Mesenchymal stem cell (in vitro differentiated cells and primary cell): ENCODE results near the gene ATG7.

ENCODE experiments used
- DNase-seq: peaks from one replicate; pipeline ENCODE4 v3.0.0-alpha.2; 2013
- H2AFZ ChIP-seq: one replicate; pipeline ENCODE4 v1.6.1; 2013; ENCODE audit warnings: low read depth, mild to moderate bottlenecking, control low read depth, inconsistent platforms, low read length, moderate library complexity
- H2AK5ac ChIP-seq: 2 replicates; pipeline ENCODE4 v1.6.1; 2013; ENCODE audit warnings: low read length, moderate library complexity, mild to moderate bottlenecking, inconsistent platforms; ENCODE audit not compliant: severe bottlenecking
- H2BK120ac ChIP-seq: one replicate; pipeline ENCODE4 v1.6.1; 2013; ENCODE audit warnings: low read depth, mild to moderate bottlenecking, inconsistent platforms, low read length, moderate library complexity
- H2BK12ac ChIP-seq, 2 experiments: one replicate each; pipeline ENCODE4 v1.6.1; 2013; ENCODE audit warnings: inconsistent platforms in 2 of 2, low read length in 2 of 2, mild to moderate bottlenecking in 2 of 2, moderate library complexity in 2 of 2, control low read depth in 1 of 2
- H2BK15ac ChIP-seq: one replicate; pipeline ENCODE4 v1.6.1; 2013; ENCODE audit warnings: mild to moderate bottlenecking, low read depth, inconsistent platforms; ENCODE audit not compliant: poor library complexity, severe bottlenecking
- H2BK5ac ChIP-seq: 2 replicates; pipeline ENCODE4 v1.6.1; 2013; ENCODE audit warnings: low read depth, mild to moderate bottlenecking, low read length, control low read depth, inconsistent platforms; ENCODE audit not compliant: poor library complexity, severe bottlenecking
- H3K14ac ChIP-seq, 2 experiments: one replicate each; pipeline ENCODE4 v1.6.1; 2013; ENCODE audit warnings: inconsistent platforms in 2 of 2, low read length in 2 of 2, control low read depth in 1 of 2, mild to moderate bottlenecking in 1 of 2, moderate library complexity in 1 of 2
- H3K18ac ChIP-seq, 2 experiments: one replicate each; pipeline ENCODE4 v1.6.1; 2013; ENCODE audit warnings: inconsistent platforms in 2 of 2, low read length in 2 of 2, control low read depth in 1 of 2, low read depth in 1 of 2, mild to moderate bottlenecking in 1 of 2
- H3K23ac ChIP-seq, 2 experiments: one replicate each; pipeline ENCODE4 v1.6.1; 2013; ENCODE audit warnings: inconsistent platforms in 2 of 2, low read length in 2 of 2, mild to moderate bottlenecking in 2 of 2, moderate library complexity in 2 of 2, control low read depth in 1 of 2
- H3K27ac ChIP-seq: 2 replicates; pipeline ENCODE4 v1.5.1; 2013; ENCODE audit warnings: mild to moderate bottlenecking, moderate library complexity, low read length, control low read depth, inconsistent platforms; ENCODE audit not compliant: poor library complexity, severe bottlenecking
- H3K27me3 ChIP-seq, 2 experiments: 2 replicates each; pipeline versions ENCODE4 v1.6.1 to v1.7.0; 2013; ENCODE audit warnings: low read length in 2 of 2, mild to moderate bottlenecking in 2 of 2, moderate library complexity in 2 of 2, control low read depth in 1 of 2, inconsistent platforms in 1 of 2; ENCODE audit not compliant: control insufficient read depth in 1 of 2, insufficient read depth in 1 of 2
- H3K36me3 ChIP-seq, 2 experiments: 2 replicates each; pipeline versions ENCODE4 v1.6.1 to v1.7.0; 2013; ENCODE audit warnings: low read length in 2 of 2, control low read depth in 1 of 2, inconsistent platforms in 1 of 2, low read depth in 1 of 2, mild to moderate bottlenecking in 1 of 2; ENCODE audit not compliant: insufficient read depth in 2 of 2, control insufficient read depth in 1 of 2
- H3K4ac ChIP-seq, 2 experiments: one replicate each; pipeline ENCODE4 v1.6.1; 2013; ENCODE audit warnings: inconsistent platforms in 2 of 2, low read length in 2 of 2, mild to moderate bottlenecking in 2 of 2, moderate library complexity in 2 of 2, control low read depth in 1 of 2, low read depth in 1 of 2
- H3K4me1 ChIP-seq: 2 replicates; pipeline ENCODE4 v1.6.1; 2013; ENCODE audit warnings: low read depth, low read length, control low read depth; ENCODE audit not compliant: control insufficient read depth, insufficient read depth
- H3K4me2 ChIP-seq: 2 replicates; pipeline ENCODE4 v1.6.1; 2013; ENCODE audit warnings: low read length, mild to moderate bottlenecking, inconsistent platforms; ENCODE audit not compliant: poor library complexity, severe bottlenecking
- H3K4me3 ChIP-seq, 2 experiments: 2 replicates each; pipeline versions ENCODE4 v1.5.1 to v1.7.0; 2013; ENCODE audit warnings: low read length in 2 of 2, mild to moderate bottlenecking in 2 of 2, control low read depth in 1 of 2, low read depth in 1 of 2; ENCODE audit not compliant: insufficient read depth in 1 of 2
- H3K79me1 ChIP-seq: replicated peaks from 2 replicates; pipeline ENCODE4 v1.6.1; 2013; ENCODE audit warnings: mild to moderate bottlenecking, control low read depth, low read length, inconsistent platforms; ENCODE audit not compliant: poor library complexity, severe bottlenecking
- H3K9ac ChIP-seq: 2 replicates; pipeline ENCODE4 v1.7.0; 2013; ENCODE audit warnings: mild to moderate bottlenecking, low read length, moderate library complexity
- H3K9me3 ChIP-seq: 2 replicates; pipeline ENCODE4 v1.7.0; 2013; ENCODE audit warnings: mild to moderate bottlenecking, low read length; ENCODE audit not compliant: control insufficient read depth
- H4K8ac ChIP-seq: one replicate; pipeline ENCODE4 v1.6.1; 2013; ENCODE audit warnings: inconsistent platforms, mild to moderate bottlenecking, low read length, moderate library complexity
- H4K91ac ChIP-seq: one replicate; pipeline ENCODE4 v1.6.1; 2013; ENCODE audit warnings: mild to moderate bottlenecking, low read length, inconsistent platforms
- WGBS: methylation state at CpG from one replicate; pipeline ENCODE4 v1.1.7; 2013; ENCODE audit warnings: mixed read lengths; 5-methylcytosine and 5-hydroxymethylcytosine counted together

The ATG7 gene

GRCh38 chr3:11583638-11584046, 311.4 kb downstream of the ATG7 start:
- Histone ChIP-seq H2BK15ac (no peak overlapping the region), H3K27ac (no peak overlapping the region), H3K4me2 (no peak overlapping the region), H3K36me3 (peaks cover 9 to 21% of the 10 kb centered on the region in 2 experiments), H3K4me3 (no peak overlapping the region), H4K8ac (peak overlapping the region; percentile 66), H3K9ac (peak overlapping the region; percentile 70), H2BK12ac (peak overlapping the region in 1 of 2 experiments; percentile 84), H3K79me1 (no peaks in the 10 kb centered on the region), H3K9me3 (no peaks in the 10 kb centered on the region), H3K27me3 (no peaks in the 10 kb centered on the region), H2AFZ (no peak overlapping the region), H3K23ac (peak overlapping the region in 1 of 2 experiments; percentile 50), H3K4me1 (peaks cover 25% of the 10 kb centered on the region), H2AK5ac (peak overlapping the region; percentile 23), H4K91ac (no peak overlapping the region), H3K14ac (peak overlapping the region in 1 of 2 experiments; percentile 48), H2BK120ac (no peak overlapping the region), H3K4ac (peak overlapping the region in 1 of 2 experiments; percentile 57), H2BK5ac (no peak overlapping the region), H3K18ac (peak overlapping the region; percentile 46 to 68)
- 66% methylated on average over 8 of the region's 10 CpGs for WGBS
- DNase-seq: no peak

DNA sequence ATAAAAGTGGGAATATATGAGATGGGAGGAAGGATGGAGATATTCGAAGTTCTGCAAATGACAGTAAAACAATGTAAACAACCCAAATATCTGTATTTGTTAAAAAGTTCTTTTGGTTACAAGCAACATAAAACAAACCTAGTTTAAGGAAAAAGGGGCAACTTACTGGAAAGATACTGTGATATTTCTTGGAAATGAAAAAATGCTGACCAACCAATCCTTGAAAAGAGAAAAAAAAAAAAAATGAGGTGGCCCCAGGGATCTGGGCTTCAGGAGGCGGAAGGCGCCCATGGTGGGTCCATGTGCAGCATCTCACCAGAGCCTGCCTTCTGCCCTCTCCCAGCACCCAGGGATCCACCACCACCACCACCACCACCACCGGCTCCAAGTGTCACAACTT, 312.4 kb downstream of the ATG7 start:
- H3K9me3 ChIP-seq: no peaks in the 10 kb centered on the region
- H3K4ac ChIP-seq: no peak overlapping the region
- no peak overlapping the region for H2AK5ac ChIP-seq
- H3K18ac ChIP-seq: no peak overlapping the region
- H3K14ac ChIP-seq: no peak overlapping the region
- peaks cover 9 to 21% of the 10 kb centered on the region in 2 experiments for H3K36me3 ChIP-seq
- no peak overlapping the region for H3K4me2 ChIP-seq
- H2AFZ ChIP-seq: no peak overlapping the region
- no peak overlapping the region for H3K9ac ChIP-seq
- H3K4me3 ChIP-seq: no peak overlapping the region
- no peaks in the 10 kb centered on the region for H3K27me3 ChIP-seq
- no peak overlapping the region for H2BK5ac ChIP-seq
- no peak for DNase-seq
- no peak overlapping the region for H4K91ac ChIP-seq
- H4K8ac ChIP-seq: no peak overlapping the region
- WGBS: 96% methylated on average over 3 of the region's 4 CpGs
- no peaks in the 10 kb centered on the region for H3K79me1 ChIP-seq
- H3K4me1 ChIP-seq: peaks cover 25% of the 10 kb centered on the region
- no peak overlapping the region for H3K23ac ChIP-seq
- no peak overlapping the region for H2BK120ac ChIP-seq
- no peak overlapping the region for H2BK12ac ChIP-seq
- no peak overlapping the region for H2BK15ac ChIP-seq
- no peak overlapping the region for H3K27ac ChIP-seq

DNA sequence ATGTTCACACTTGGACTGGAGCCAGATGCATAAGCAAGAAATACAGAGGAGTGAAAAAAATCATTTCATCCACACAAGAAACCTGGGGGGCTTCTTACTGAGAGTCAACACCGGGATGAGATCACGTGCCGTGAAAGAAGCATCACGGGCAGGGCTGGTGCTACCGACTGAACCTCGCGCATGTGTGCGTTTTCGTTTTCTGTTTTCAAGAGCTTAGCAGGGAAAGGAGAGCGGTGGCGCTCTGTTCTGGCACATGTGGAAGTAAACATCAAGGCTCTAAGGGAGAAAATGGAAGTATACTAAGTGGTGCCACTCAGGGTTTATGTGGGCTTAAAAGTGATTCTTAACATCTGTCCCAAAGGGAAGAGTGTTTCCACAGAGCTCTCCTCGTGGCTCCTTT, 315.6 kb downstream of the ATG7 start:
- no peak overlapping the region for H2AK5ac ChIP-seq
- no peak overlapping the region for H4K91ac ChIP-seq
- H3K4me1 ChIP-seq: peaks cover 33% of the 10 kb centered on the region
- H3K36me3 ChIP-seq: peaks cover 9 to 15% of the 10 kb centered on the region in 2 experiments
- no peak overlapping the region for H2BK5ac ChIP-seq
- H3K27me3 ChIP-seq: no peaks in the 10 kb centered on the region
- no peak overlapping the region for H2BK120ac ChIP-seq
- WGBS: 97% methylated on average over 11 of the region's 12 CpGs
- H3K27ac ChIP-seq: no peak overlapping the region
- no peak overlapping the region for H3K9ac ChIP-seq
- H3K23ac ChIP-seq: no peak overlapping the region
- no peak overlapping the region for H2AFZ ChIP-seq
- H3K18ac ChIP-seq: no peak overlapping the region
- H4K8ac ChIP-seq: no peak overlapping the region
- no peaks in the 10 kb centered on the region for H3K9me3 ChIP-seq
- DNase-seq: no peak
- H3K4me3 ChIP-seq: no peak overlapping the region
- no peaks in the 10 kb centered on the region for H3K79me1 ChIP-seq
- H2BK15ac ChIP-seq: no peak overlapping the region
- no peak overlapping the region for H3K14ac ChIP-seq
- no peak overlapping the region for H3K4ac ChIP-seq
- H3K4me2 ChIP-seq: no peak overlapping the region
- no peak overlapping the region for H2BK12ac ChIP-seq

- Histone ChIP-seq H3K23ac (no peak overlapping the region), H3K36me3 (peaks cover 9 to 15% of the 10 kb centered on the region in 2 experiments), H4K91ac (no peak overlapping the region), H2BK120ac (no peak overlapping the region), H2BK15ac (peak overlapping the region; percentile 19), H3K27ac (no peak overlapping the region), H2BK12ac (no peak overlapping the region), H2BK5ac (no peak overlapping the region), H3K9ac (no peak overlapping the region), H3K4ac (no peak overlapping the region), H3K79me1 (no peaks in the 10 kb centered on the region), H3K14ac (no peak overlapping the region), H4K8ac (no peak overlapping the region), H3K4me3 (no peak overlapping the region), H2AK5ac (no peak overlapping the region), H3K4me2 (no peak overlapping the region), H3K4me1 (peaks cover 31% of the 10 kb centered on the region), H3K27me3 (no peaks in the 10 kb centered on the region), H3K9me3 (no peaks in the 10 kb centered on the region), H2AFZ (no peak overlapping the region), H3K18ac (no peak overlapping the region)
- 94% methylated on average over 5 of the region's 5 CpGs for whole genome bisulfite sequencing
- no peak for DNase-seq
Observed at GRCh38 chr3:11588338-11588737, 316.1 kb downstream of the ATG7 start.
